ENCODE measurements around the gene LRRC15.

Gene LRRC15

GRCh38 chr3:194369522-194370279, at the start of gene LRRC15:
LRRC15 (minus strand) TSS chr3:194369743; CDS start chr3:194361043, 8,700 bp downstream.
- Histone ChIP-seq H3K4me3 (ENCODE audit: low read length) (no peak within 1 kb of the TSS), H3K9me3 (ENCODE audit: low read length) (peaks cover 2% of the 10 kb centered on the region), H3K27me3 (ENCODE audit: insufficient read depth, low read length) (peaks cover 47% of the 10 kb centered on the region), H2AFZ (ENCODE audit: low read depth, low read length) (no peak within 1 kb of the TSS), H3K36me3 (ENCODE audit: insufficient read depth, low read length) (no peaks in the 10 kb centered on the region), H3K4me1 (ENCODE audit: insufficient read depth, low read length) (peaks cover 11% of the 10 kb centered on the region)

- no peaks in the 10 kb centered on the region for H3K9me3 ChIP-seq (ENCODE audit: low read length)
- H3K27me3 ChIP-seq (ENCODE audit: insufficient read depth, low read length): no peaks in the 10 kb centered on the region
- H3K4me3 ChIP-seq (ENCODE audit: low read length): no peak overlapping the region
- H2AFZ ChIP-seq (ENCODE audit: low read depth, low read length): no peak overlapping the region
- H3K36me3 ChIP-seq (ENCODE audit: insufficient read depth, low read length): peaks cover 37% of the 10 kb centered on the region
- H3K4me1 ChIP-seq (ENCODE audit: insufficient read depth, low read length): no peaks in the 10 kb centered on the region
Measured at GRCh38 chr3:194418671-194419070, 49.1 kb upstream of the LRRC15 start.

- no peaks in the 10 kb centered on the region for H3K27me3 ChIP-seq (ENCODE audit: insufficient read depth, low read length)
- no peaks in the 10 kb centered on the region for H3K9me3 ChIP-seq (ENCODE audit: low read length)
- no peak overlapping the region for H3K4me3 ChIP-seq (ENCODE audit: low read length)
- peaks cover 31% of the 10 kb centered on the region for H3K4me1 ChIP-seq (ENCODE audit: insufficient read depth, low read length)
- H3K36me3 ChIP-seq (ENCODE audit: insufficient read depth, low read length): peaks cover 13% of the 10 kb centered on the region
- no peak overlapping the region for H2AFZ ChIP-seq (ENCODE audit: low read depth, low read length)
Measured at GRCh38 chr3:194407423-194407822, 37.9 kb upstream of the LRRC15 start.

- H3K4me3 ChIP-seq (ENCODE audit: low read length): no peak overlapping the region
- peaks cover 45% of the 10 kb centered on the region for H3K4me1 ChIP-seq (ENCODE audit: insufficient read depth, low read length)
- H3K36me3 ChIP-seq (ENCODE audit: insufficient read depth, low read length): peaks cover 6% of the 10 kb centered on the region
- H3K27me3 ChIP-seq (ENCODE audit: insufficient read depth, low read length): no peaks in the 10 kb centered on the region
- H2AFZ ChIP-seq (ENCODE audit: low read depth, low read length): no peak overlapping the region
- H3K9me3 ChIP-seq (ENCODE audit: low read length): no peaks in the 10 kb centered on the region
Measured at GRCh38 chr3:194405766-194406165, 36.2 kb upstream of the LRRC15 start.

- peaks cover 40% of the 10 kb centered on the region for H3K4me1 ChIP-seq (ENCODE audit: insufficient read depth, low read length)
- no peak overlapping the region for H3K4me3 ChIP-seq (ENCODE audit: low read length)
- peaks cover 6% of the 10 kb centered on the region for H3K36me3 ChIP-seq (ENCODE audit: insufficient read depth, low read length)
- H2AFZ ChIP-seq (ENCODE audit: low read depth, low read length): no peak overlapping the region
- no peaks in the 10 kb centered on the region for H3K9me3 ChIP-seq (ENCODE audit: low read length)
- no peaks in the 10 kb centered on the region for H3K27me3 ChIP-seq (ENCODE audit: insufficient read depth, low read length)
Measured at GRCh38 chr3:194404365-194405140, 35.0 kb upstream of the LRRC15 start.

GRCh38 chr3:194401868-194402329, 32.4 kb upstream of the LRRC15 start:
- peaks cover 5% of the 10 kb centered on the region for H3K9me3 ChIP-seq (ENCODE audit: low read length)
- H3K4me3 ChIP-seq (ENCODE audit: low read length): no peak overlapping the region
- no peaks in the 10 kb centered on the region for H3K27me3 ChIP-seq (ENCODE audit: insufficient read depth, low read length)
- peaks cover 6% of the 10 kb centered on the region for H3K36me3 ChIP-seq (ENCODE audit: insufficient read depth, low read length)
- no peak overlapping the region for H2AFZ ChIP-seq (ENCODE audit: low read depth, low read length)
- H3K4me1 ChIP-seq (ENCODE audit: insufficient read depth, low read length): peaks cover 19% of the 10 kb centered on the region

- H3K4me1 ChIP-seq (ENCODE audit: insufficient read depth, low read length): peaks cover 19% of the 10 kb centered on the region
- peaks cover 6% of the 10 kb centered on the region for H3K36me3 ChIP-seq (ENCODE audit: insufficient read depth, low read length)
- H2AFZ ChIP-seq (ENCODE audit: low read depth, low read length): no peak overlapping the region
- peaks cover 6% of the 10 kb centered on the region for H3K9me3 ChIP-seq (ENCODE audit: low read length)
- H3K4me3 ChIP-seq (ENCODE audit: low read length): no peak overlapping the region
- H3K27me3 ChIP-seq (ENCODE audit: insufficient read depth, low read length): no peaks in the 10 kb centered on the region
Measured at GRCh38 chr3:194401346-194401745, 31.8 kb upstream of the LRRC15 start.

GRCh38 chr3:194399874-194400411, 30.4 kb upstream of the LRRC15 start:
- no peak overlapping the region for H3K4me3 ChIP-seq (ENCODE audit: low read length)
- no peaks in the 10 kb centered on the region for H3K36me3 ChIP-seq (ENCODE audit: insufficient read depth, low read length)
- H3K4me1 ChIP-seq (ENCODE audit: insufficient read depth, low read length): peaks cover 32% of the 10 kb centered on the region
- no peaks in the 10 kb centered on the region for H3K27me3 ChIP-seq (ENCODE audit: insufficient read depth, low read length)
- peaks cover 6% of the 10 kb centered on the region for H3K9me3 ChIP-seq (ENCODE audit: low read length)
- H2AFZ ChIP-seq (ENCODE audit: low read depth, low read length): no peak overlapping the region

- H3K4me1 ChIP-seq (ENCODE audit: insufficient read depth, low read length): peaks cover 38% of the 10 kb centered on the region
- no peaks in the 10 kb centered on the region for H3K27me3 ChIP-seq (ENCODE audit: insufficient read depth, low read length)
- H2AFZ ChIP-seq (ENCODE audit: low read depth, low read length): no peak within 1 kb of the TSS
- peaks cover 6% of the 10 kb centered on the region for H3K9me3 ChIP-seq (ENCODE audit: low read length)
- no peaks in the 10 kb centered on the region for H3K36me3 ChIP-seq (ENCODE audit: insufficient read depth, low read length)
- no peak within 1 kb of the TSS for H3K4me3 ChIP-seq (ENCODE audit: low read length)
Measured at GRCh38 chr3:194399166-194399565, 29.6 kb upstream of the LRRC15 start, which contains the start of gene GP5. GP5 (minus strand) TSS chr3:194399266; CDS start chr3:194398282, 984 bp downstream.

- Histone ChIP-seq H3K27me3 (ENCODE audit: insufficient read depth, low read length) (no peaks in the 10 kb centered on the region), H3K36me3 (ENCODE audit: insufficient read depth, low read length) (no peaks in the 10 kb centered on the region), H2AFZ (ENCODE audit: low read depth, low read length) (no peak overlapping the region), H3K4me1 (ENCODE audit: insufficient read depth, low read length) (peaks cover 37% of the 10 kb centered on the region), H3K4me3 (ENCODE audit: low read length) (no peak overlapping the region), H3K9me3 (ENCODE audit: low read length) (peaks cover 6% of the 10 kb centered on the region)
Measured at GRCh38 chr3:194397757-194398312, 28.3 kb upstream of the LRRC15 start.

GRCh38 chr3:194396859-194397756, 27.6 kb upstream of the LRRC15 start:
- no peaks in the 10 kb centered on the region for H3K36me3 ChIP-seq (ENCODE audit: insufficient read depth, low read length)
- no peak overlapping the region for H2AFZ ChIP-seq (ENCODE audit: low read depth, low read length)
- H3K4me3 ChIP-seq (ENCODE audit: low read length): no peak overlapping the region
- H3K27me3 ChIP-seq (ENCODE audit: insufficient read depth, low read length): no peaks in the 10 kb centered on the region
- H3K4me1 ChIP-seq (ENCODE audit: insufficient read depth, low read length): peaks cover 30% of the 10 kb centered on the region
- peaks cover 6% of the 10 kb centered on the region for H3K9me3 ChIP-seq (ENCODE audit: low read length)

- Histone ChIP-seq H3K9me3 (ENCODE audit: low read length) (peaks cover 6% of the 10 kb centered on the region), H3K27me3 (ENCODE audit: insufficient read depth, low read length) (no peaks in the 10 kb centered on the region), H2AFZ (ENCODE audit: low read depth, low read length) (peak overlapping the region; percentile 66), H3K36me3 (ENCODE audit: insufficient read depth, low read length) (no peaks in the 10 kb centered on the region), H3K4me1 (ENCODE audit: insufficient read depth, low read length) (peaks cover 24% of the 10 kb centered on the region), H3K4me3 (ENCODE audit: low read length) (no peak overlapping the region)
Measured at GRCh38 chr3:194396539-194396858, 27.0 kb upstream of the LRRC15 start.

Measured in neuron (in vitro differentiated cells).